ENCODE data around the gene FRMPD3.

Gene FRMPD3

GRCh38 chrX:107482046-107482445 is 32.6 kb downstream of the FRMPD3 start:
- DNase-seq: no peak

- DNase-seq: peak; percentile 54
Observed at GRCh38 chrX:107484002-107484726, 34.7 kb downstream of the FRMPD3 start.

- DNase-seq: no peak
Observed at GRCh38 chrX:107485013-107485412, 35.6 kb downstream of the FRMPD3 start.

GRCh38 chrX:107493141-107493540 is 43.7 kb downstream of the FRMPD3 start:
- DNase-seq: no peak

- no peak for DNase-seq
Observed at GRCh38 chrX:107496786-107497185, 47.3 kb downstream of the FRMPD3 start.

All from right forelimb (tissue), 1 donor.